ENCODE data around the gene SMAD2.
"Not testable (repeated sequence)": the region's sequence is repeated elsewhere in the genome, so short reads cannot be mapped to it uniquely, and the experiment has no call there.

- not testable (repeated sequence) for TF ChIP-seq SP2 (IDR thresholded peaks at IDR 0.05; ENCODE audit: low read length); CTCF (IDR thresholded peaks at IDR 0.05; ENCODE audit: control extremely low read depth in 1 of 3, insufficient read depth in 1 of 3, low read depth in 1 of 3, low read length in 3 of 3); JUN (IDR thresholded peaks at IDR 0.05; ENCODE audit: low read depth, low read length)
These were observed 163.3 kb downstream of the SMAD2 start for GRCh38 chr18:47767198-47767597.
